Stomach smooth muscle (tissue), 2 donors: ENCODE measurements around the gene SLC44A3.

Experiments
- H3K27ac ChIP-seq: one replicate; pipeline ENCODE4 v1.7.0; 2013; ENCODE audit warnings: mild to moderate bottlenecking, low read length, inconsistent platforms
- H3K27me3 ChIP-seq, 2 donors: one replicate each; pipeline ENCODE4 v1.7.0; 2013; ENCODE audit warnings: low read length in 2 of 2; ENCODE audit not compliant: insufficient read depth in 2 of 2, control insufficient read depth in 1 of 2
- H3K36me3 ChIP-seq, 2 donors: one replicate each; pipeline ENCODE4 v1.7.0; 2013; ENCODE audit warnings: low read length in 2 of 2; ENCODE audit not compliant: control insufficient read depth in 2 of 2, insufficient read depth in 2 of 2
- H3K4me1 ChIP-seq: one replicate; pipeline ENCODE4 v1.7.0; 2013; ENCODE audit warnings: low read length; ENCODE audit not compliant: control insufficient read depth, insufficient read depth
- H3K4me3 ChIP-seq, 2 donors: one replicate each; pipeline ENCODE4 v1.7.0; 2013; ENCODE audit warnings: low read length in 2 of 2
- H3K9ac ChIP-seq, 2 donors: one replicate each; pipeline ENCODE4 v1.7.0; 2013; ENCODE audit warnings: low read length in 2 of 2, mild to moderate bottlenecking in 1 of 2
- H3K9me3 ChIP-seq, 2 donors: one replicate each; pipeline ENCODE4 v1.7.0; 2013; ENCODE audit warnings: low read length in 2 of 2; ENCODE audit not compliant: control insufficient read depth in 2 of 2
- donor health status: healthy.
- donor health status: Pancreatic carcinoma.

The SLC44A3 gene, protein sequence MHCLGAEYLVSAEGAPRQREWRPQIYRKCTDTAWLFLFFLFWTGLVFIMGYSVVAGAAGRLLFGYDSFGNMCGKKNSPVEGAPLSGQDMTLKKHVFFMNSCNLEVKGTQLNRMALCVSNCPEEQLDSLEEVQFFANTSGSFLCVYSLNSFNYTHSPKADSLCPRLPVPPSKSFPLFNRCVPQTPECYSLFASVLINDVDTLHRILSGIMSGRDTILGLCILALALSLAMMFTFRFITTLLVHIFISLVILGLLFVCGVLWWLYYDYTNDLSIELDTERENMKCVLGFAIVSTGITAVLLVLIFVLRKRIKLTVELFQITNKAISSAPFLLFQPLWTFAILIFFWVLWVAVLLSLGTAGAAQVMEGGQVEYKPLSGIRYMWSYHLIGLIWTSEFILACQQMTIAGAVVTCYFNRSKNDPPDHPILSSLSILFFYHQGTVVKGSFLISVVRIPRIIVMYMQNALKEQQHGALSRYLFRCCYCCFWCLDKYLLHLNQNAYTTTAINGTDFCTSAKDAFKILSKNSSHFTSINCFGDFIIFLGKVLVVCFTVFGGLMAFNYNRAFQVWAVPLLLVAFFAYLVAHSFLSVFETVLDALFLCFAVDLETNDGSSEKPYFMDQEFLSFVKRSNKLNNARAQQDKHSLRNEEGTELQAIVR

DNA sequence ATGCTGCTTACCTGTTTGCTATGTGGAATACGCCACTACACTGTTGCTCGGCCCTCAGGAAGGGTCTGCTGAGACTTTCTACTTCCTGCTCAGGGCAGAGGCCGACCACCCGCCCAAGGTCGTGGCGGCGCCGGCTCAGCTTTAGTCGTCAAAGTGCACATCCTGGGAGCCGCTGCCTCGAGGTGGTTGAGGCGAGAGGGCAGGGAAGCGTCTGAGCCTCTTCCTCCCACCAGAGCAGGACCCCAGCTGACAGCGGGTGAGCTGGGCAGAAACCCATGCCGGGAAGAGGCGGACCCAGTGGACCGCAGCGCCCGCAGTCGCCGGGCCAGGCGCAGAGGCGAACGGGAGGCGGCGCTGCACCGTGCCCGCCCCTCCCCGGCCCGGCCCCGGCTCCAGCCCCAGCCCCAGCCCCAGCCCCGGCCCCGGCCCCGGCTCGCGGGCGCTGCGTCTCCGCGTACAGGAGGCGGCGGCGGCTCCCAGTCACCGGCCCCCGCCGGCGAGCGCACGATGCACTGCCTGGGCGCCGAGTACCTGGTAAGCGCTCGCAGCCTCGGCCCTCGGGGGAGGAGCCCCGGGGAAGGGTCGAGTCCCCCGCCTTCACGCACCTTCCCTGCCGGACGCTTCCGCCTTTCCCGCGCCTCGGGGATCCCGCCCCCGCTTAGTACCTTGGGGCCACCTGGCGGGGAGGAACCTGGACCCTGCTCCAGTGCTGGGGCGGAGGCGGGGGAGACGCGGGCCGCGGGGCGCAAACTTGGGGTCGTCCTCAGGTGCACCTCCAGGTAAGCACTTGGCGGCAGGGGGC, at the start of gene SLC44A3:
Gene SLC44A3, plus strand, starts transcription at position 413 of the 802 bp plus-strand sequence. Its CDS starts 95 bp downstream, at position 508.
- Histone ChIP-seq H3K4me1 (peaks cover 2% of the 10 kb centered on the region), H3K4me3 (peak within 1 kb of the TSS; percentile 71 to 75), H3K9ac (peak within 1 kb of the TSS; percentile 49 to 60), H3K9me3 (no peaks in the 10 kb centered on the region), H3K27ac (no peak within 1 kb of the TSS), H3K36me3 (no peaks in the 10 kb centered on the region), H3K27me3 (peaks cover 2 to 3% of the 10 kb centered on the region in 2 donors)

DNA sequence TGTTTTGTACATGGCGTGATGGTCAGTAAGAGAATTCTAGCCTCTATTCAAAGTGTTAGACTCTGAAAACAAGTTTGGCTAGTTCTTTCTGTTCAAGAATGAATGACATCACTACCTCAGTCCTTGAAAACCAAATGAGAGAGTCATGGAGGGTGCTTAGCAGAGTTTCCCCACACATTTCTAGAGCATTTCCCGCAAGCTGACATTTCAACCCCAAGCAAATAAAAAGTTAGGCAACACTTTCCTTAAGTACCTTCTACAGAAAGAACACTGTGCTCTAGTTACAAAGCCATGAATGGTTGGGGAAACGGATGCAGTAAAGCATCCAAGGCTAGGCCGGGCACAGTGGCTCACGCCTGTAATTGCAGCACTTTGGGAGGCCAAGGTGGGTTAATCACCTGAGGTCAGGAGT, 47.9 kb upstream of the SLC44A3 start:
- no peak overlapping the region for H3K27ac ChIP-seq
- H3K4me3 ChIP-seq = no peak overlapping the region
- H3K4me1 ChIP-seq = no peaks in the 10 kb centered on the region
- no peak overlapping the region for H3K9ac ChIP-seq
- H3K36me3 ChIP-seq = no peaks in the 10 kb centered on the region
- no peaks in the 10 kb centered on the region for H3K27me3 ChIP-seq
- no peaks in the 10 kb centered on the region for H3K9me3 ChIP-seq

DNA sequence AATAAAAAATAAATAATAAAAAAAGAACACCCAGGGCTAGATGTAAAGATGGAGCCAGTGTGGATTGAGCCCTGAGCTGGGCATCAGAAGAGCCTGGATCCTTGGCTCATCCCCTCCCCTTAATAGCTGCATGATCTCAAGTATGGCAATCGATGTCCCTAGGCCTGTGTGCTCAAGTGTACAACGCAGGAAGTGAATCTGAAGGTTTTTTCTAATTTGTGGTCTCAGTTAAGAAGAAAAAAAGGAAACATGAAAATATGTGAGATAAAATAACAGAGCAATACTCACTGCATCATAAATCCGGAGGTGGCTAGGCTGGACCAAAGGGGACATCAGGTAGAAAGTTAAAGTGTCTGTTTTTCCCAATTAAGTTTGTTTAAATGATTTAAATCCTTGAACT, 47.3 kb upstream of the SLC44A3 start:
- H3K4me1 ChIP-seq = no peaks in the 10 kb centered on the region
- no peak overlapping the region for H3K9ac ChIP-seq
- H3K4me3 ChIP-seq = no peak overlapping the region
- no peak overlapping the region for H3K27ac ChIP-seq
- H3K27me3 ChIP-seq = no peaks in the 10 kb centered on the region
- H3K36me3 ChIP-seq = no peaks in the 10 kb centered on the region
- no peaks in the 10 kb centered on the region for H3K9me3 ChIP-seq

DNA sequence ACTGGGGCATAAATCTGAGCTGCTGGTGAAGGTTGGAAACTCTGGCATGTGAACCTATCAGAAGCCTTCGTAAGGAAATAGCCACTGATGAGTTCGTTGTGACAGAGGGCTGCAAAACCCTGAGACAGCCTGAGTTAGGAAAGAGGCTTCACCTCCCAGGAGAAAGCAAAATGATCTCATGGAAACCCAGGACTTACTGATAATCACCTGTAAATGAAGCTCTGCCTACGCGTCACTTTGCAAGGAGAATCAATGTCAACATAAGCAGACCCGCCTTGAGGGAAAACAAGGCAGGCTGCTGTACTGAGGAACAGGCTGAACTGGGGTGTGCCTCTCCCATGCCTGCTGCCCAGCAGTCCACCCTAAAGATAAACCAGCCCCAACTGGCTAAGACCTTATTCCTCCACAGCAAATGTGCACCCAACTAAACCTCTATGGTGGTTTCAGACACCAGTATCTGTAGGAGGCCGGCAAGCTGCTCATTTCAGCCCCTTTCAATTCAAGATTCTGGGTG, 46.8 kb upstream of the SLC44A3 start:
- no peak overlapping the region for H3K27ac ChIP-seq
- H3K9ac ChIP-seq = no peak overlapping the region
- no peaks in the 10 kb centered on the region for H3K27me3 ChIP-seq
- H3K4me1 ChIP-seq = no peaks in the 10 kb centered on the region
- H3K4me3 ChIP-seq = no peak overlapping the region
- no peaks in the 10 kb centered on the region for H3K9me3 ChIP-seq
- no peaks in the 10 kb centered on the region for H3K36me3 ChIP-seq

- no peak overlapping the region for H3K27ac ChIP-seq
Measured at GRCh38 chr1:94773931-94774422, 46.2 kb upstream of the SLC44A3 start.

DNA sequence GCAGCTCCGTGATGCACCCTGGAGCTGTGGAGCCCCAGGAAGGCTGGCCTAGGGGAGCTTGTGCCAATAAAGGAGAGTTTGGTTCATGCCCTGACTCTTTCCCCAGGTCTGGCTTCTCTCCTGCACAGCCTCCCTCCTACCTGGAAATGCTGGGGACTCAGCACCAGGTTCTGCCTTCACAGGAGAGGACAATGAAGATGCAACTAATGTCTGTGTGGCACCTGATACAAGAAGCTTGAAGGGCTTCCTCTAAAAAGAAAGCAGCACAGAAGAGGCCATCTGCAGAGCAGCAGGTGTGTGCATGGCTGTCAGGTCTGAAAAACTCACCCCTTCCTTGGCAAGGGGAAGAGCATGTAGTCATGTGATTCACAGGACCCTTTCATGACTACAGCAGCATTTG, 43.7 kb upstream of the SLC44A3 start:
- no peaks in the 10 kb centered on the region for H3K27me3 ChIP-seq
- no peaks in the 10 kb centered on the region for H3K36me3 ChIP-seq
- no peak overlapping the region for H3K9ac ChIP-seq
- no peaks in the 10 kb centered on the region for H3K4me1 ChIP-seq
- H3K27ac ChIP-seq = no peak overlapping the region
- H3K9me3 ChIP-seq = no peaks in the 10 kb centered on the region
- no peak overlapping the region for H3K4me3 ChIP-seq

More at GRCh38 chr1:94773931-94774422, 46.2 kb upstream of the SLC44A3 start:
- Histone ChIP-seq H3K4me3 (no peak overlapping the region), H3K36me3 (no peaks in the 10 kb centered on the region), H3K9ac (no peak overlapping the region), H3K4me1 (no peaks in the 10 kb centered on the region), H3K9me3 (no peaks in the 10 kb centered on the region), H3K27me3 (no peaks in the 10 kb centered on the region)

GRCh38 chr1:94777281-94777680, 42.9 kb upstream of the SLC44A3 start:
- no peak overlapping the region for H3K9ac ChIP-seq
- no peaks in the 10 kb centered on the region for H3K4me1 ChIP-seq
- no peaks in the 10 kb centered on the region for H3K36me3 ChIP-seq
- no peak overlapping the region for H3K27ac ChIP-seq
- no peaks in the 10 kb centered on the region for H3K27me3 ChIP-seq
- H3K4me3 ChIP-seq = no peak overlapping the region
- no peaks in the 10 kb centered on the region for H3K9me3 ChIP-seq

DNA sequence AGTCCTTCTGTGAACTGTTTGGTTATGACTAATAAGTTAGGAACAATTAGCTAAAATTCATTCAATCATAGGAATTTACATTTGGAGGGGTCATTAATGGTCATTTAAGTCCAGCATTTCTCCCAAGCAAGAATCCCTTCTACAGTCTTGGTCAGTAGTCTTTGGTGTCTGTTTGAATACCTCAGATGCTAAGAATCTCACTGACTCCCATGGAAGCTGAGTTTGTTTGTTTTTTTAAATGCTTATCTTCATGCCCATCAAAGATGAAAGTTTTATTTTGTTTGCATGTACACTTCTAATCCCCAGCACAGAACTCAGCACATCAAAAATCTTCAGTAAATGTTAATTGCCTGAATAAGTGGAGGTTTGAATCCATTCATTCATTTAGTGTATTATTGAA, 41.3 kb upstream of the SLC44A3 start:
- no peaks in the 10 kb centered on the region for H3K27me3 ChIP-seq
- H3K36me3 ChIP-seq = no peaks in the 10 kb centered on the region
- no peak overlapping the region for H3K4me3 ChIP-seq
- no peak overlapping the region for H3K27ac ChIP-seq
- H3K4me1 ChIP-seq = peaks cover 10% of the 10 kb centered on the region
- H3K9ac ChIP-seq = no peak overlapping the region
- H3K9me3 ChIP-seq = no peaks in the 10 kb centered on the region

DNA sequence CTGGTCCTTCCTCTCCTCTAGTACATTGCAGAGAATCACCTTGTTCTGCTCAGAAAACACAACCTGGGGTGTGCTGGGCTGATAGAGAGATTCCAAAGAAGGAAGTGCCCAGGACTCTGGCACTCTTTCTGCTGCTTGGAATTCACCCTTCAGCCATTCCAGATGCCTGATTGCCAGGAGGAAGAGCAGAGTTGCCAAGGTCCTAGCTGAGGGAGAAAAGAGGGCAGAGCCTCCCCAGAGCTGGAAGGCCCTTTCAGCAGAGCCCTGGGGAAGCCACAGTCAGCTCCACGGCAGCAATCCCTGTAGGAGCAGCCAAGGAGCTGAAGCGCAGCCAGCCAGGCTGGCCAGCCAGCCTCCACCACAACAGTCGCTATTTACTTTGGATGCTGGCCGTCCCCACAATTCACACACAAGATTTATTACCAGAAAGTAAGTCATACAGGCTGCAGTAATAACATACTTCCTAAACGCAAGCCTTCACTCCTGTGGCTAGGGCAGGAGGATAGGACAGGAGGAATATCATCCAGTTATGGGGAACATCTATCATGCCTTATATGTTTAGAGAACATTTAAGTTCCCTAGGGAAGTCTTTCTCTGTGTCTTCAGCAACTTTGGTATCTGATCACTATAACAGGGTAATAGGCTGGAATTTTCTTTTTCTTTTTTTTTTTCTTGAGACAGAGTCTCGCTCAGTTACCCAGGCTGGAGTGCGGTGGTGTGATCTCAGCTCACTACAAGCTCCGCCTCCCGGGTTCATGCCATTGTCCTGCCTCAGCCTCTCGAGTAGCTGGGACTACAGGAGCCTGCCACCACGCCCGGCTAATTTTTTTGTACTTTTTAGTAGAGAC, 36.6 kb upstream of the SLC44A3 start:
- Histone ChIP-seq H3K36me3 (no peaks in the 10 kb centered on the region), H3K27ac (peak overlapping the region; percentile 61), H3K9me3 (no peaks in the 10 kb centered on the region), H3K4me3 (peak overlapping the region in 1 of 2 donors; percentile 29), H3K4me1 (peaks cover 10% of the 10 kb centered on the region), H3K9ac (no peak overlapping the region), H3K27me3 (no peaks in the 10 kb centered on the region)

DNA sequence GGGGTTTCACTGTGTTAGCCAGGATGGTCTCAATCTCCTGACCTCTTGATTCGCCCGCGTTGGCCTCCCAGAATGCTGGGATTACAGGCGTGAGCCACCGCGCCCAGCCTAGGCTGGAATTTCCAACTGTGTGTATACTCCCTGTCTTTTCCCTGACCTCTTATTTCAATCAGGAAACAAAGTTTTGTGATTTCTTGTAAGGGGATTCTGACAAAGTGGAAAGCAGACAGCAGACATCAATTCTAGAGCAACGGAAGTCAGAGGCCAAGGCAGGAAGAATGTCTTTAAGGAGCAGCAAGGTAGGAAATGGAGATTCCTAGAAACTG, 36.0 kb upstream of the SLC44A3 start:
- Histone ChIP-seq H3K9me3 (no peaks in the 10 kb centered on the region), H3K9ac (no peak overlapping the region), H3K4me3 (no peak overlapping the region), H3K27ac (no peak overlapping the region), H3K27me3 (no peaks in the 10 kb centered on the region), H3K36me3 (no peaks in the 10 kb centered on the region), H3K4me1 (peaks cover 10% of the 10 kb centered on the region)
